Measurements from ENCODE around the gene CFAP74. TPM values are rescaled to one million over a fixed set of nuclear protein-coding genes. Genes with fewer than 3 reads are reported as not detected.

CFAP74 gene
- total and polyA plus RNA-seq, 2 of the 13 experiments (the other 11 are each of a cell fraction or from before 2014, with no cell fraction given), result 0.27 to 0.62 TPM

DNA sequence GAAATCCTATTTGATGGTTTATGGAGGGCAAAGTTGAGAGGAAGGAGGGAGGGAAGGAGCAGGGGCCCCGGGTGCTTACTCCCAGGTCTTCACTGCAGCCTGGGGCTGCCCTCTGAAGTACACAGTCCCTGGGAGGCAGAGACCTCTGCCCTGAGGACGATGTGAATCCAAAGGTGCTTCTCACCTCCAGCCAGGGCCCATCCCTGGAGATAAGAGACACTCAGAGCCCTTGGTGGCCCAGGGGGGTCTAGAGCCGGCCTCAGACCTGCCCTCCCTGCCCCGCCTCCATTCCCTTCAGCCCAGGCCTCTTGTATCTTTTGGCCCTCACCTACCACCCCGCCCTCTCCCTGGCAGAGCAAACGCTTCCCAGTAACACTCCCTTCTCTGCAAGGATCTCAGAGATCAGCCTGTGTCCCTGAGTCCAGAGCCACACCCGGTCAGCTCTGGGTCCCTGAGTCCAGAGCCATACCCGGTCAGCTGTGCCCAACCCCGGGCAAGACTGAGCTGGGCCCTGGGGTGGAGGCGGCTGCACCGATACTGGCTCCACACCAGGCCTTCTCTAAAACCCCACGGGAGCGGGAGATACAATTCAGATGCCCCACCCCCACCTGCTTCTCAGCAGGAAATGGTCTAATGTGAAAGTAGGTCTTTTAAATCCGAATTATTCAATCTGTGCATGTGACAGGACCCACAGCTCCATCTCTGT, 109.1 kb downstream of the CFAP74 start (continued):
- TF ChIP-seq, protein P1, sequence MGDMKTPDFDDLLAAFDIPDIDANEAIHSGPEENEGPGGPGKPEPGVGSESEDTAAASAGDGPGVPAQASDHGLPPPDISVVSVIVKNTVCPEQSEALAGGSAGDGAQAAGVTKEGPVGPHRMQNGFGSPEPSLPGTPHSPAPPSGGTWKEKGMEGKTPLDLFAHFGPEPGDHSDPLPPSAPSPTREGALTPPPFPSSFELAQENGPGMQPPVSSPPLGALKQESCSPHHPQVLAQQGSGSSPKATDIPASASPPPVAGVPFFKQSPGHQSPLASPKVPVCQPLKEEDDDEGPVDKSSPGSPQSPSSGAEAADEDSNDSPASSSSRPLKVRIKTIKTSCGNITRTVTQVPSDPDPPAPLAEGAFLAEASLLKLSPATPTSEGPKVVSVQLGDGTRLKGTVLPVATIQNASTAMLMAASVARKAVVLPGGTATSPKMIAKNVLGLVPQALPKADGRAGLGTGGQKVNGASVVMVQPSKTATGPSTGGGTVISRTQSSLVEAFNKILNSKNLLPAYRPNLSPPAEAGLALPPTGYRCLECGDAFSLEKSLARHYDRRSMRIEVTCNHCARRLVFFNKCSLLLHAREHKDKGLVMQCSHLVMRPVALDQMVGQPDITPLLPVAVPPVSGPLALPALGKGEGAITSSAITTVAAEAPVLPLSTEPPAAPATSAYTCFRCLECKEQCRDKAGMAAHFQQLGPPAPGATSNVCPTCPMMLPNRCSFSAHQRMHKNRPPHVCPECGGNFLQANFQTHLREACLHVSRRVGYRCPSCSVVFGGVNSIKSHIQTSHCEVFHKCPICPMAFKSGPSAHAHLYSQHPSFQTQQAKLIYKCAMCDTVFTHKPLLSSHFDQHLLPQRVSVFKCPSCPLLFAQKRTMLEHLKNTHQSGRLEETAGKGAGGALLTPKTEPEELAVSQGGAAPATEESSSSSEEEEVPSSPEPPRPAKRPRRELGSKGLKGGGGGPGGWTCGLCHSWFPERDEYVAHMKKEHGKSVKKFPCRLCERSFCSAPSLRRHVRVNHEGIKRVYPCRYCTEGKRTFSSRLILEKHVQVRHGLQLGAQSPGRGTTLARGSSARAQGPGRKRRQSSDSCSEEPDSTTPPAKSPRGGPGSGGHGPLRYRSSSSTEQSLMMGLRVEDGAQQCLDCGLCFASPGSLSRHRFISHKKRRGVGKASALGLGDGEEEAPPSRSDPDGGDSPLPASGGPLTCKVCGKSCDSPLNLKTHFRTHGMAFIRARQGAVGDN (CRISPR knock-in tag; IDR thresholded peaks at IDR 0.05), result peak; percentile 13; the same call in 1 of the 2 replicates
- TF ChIP-seq ZNF83 (CRISPR knock-in tag; IDR thresholded peaks at IDR 0.05; ENCODE audit: borderline replicate concordance) (no peak), HCFC1 (IDR thresholded peaks at IDR 0.05; ENCODE audit: low read depth, low read length) (no peak), RFXANK (CRISPR knock-in tag; IDR thresholded peaks at IDR 0.05) (no peak), ZNF501 (CRISPR knock-in tag; IDR thresholded peaks at IDR 0.05) (0 out of 2 replicates have a peak, but pooled peaks have one; percentile 18)
- TF ChIP-seq, protein P2, sequence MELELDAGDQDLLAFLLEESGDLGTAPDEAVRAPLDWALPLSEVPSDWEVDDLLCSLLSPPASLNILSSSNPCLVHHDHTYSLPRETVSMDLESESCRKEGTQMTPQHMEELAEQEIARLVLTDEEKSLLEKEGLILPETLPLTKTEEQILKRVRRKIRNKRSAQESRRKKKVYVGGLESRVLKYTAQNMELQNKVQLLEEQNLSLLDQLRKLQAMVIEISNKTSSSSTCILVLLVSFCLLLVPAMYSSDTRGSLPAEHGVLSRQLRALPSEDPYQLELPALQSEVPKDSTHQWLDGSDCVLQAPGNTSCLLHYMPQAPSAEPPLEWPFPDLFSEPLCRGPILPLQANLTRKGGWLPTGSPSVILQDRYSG (CRISPR knock-in tag; IDR thresholded peaks at IDR 0.05), result no peak
- TF ChIP-seq, protein P3, sequence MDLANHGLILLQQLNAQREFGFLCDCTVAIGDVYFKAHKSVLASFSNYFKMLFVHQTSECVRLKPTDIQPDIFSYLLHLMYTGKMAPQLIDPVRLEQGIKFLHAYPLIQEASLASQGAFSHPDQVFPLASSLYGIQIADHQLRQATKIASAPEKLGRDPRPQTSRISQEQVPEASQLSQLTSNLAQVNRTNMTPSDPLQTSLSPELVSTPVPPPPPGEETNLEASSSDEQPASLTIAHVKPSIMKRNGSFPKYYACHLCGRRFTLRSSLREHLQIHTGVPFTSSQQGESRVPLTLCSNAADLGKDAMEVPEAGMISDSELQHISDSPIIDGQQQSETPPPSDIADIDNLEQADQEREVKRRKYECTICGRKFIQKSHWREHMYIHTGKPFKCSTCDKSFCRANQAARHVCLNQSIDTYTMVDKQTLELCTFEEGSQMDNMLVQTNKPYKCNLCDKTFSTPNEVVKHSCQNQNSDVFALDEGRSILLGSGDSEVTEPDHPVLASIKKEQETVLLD (CRISPR knock-in tag; IDR thresholded peaks at IDR 0.05; ENCODE audit: low read depth), result no peak
- TF ChIP-seq, protein P4, sequence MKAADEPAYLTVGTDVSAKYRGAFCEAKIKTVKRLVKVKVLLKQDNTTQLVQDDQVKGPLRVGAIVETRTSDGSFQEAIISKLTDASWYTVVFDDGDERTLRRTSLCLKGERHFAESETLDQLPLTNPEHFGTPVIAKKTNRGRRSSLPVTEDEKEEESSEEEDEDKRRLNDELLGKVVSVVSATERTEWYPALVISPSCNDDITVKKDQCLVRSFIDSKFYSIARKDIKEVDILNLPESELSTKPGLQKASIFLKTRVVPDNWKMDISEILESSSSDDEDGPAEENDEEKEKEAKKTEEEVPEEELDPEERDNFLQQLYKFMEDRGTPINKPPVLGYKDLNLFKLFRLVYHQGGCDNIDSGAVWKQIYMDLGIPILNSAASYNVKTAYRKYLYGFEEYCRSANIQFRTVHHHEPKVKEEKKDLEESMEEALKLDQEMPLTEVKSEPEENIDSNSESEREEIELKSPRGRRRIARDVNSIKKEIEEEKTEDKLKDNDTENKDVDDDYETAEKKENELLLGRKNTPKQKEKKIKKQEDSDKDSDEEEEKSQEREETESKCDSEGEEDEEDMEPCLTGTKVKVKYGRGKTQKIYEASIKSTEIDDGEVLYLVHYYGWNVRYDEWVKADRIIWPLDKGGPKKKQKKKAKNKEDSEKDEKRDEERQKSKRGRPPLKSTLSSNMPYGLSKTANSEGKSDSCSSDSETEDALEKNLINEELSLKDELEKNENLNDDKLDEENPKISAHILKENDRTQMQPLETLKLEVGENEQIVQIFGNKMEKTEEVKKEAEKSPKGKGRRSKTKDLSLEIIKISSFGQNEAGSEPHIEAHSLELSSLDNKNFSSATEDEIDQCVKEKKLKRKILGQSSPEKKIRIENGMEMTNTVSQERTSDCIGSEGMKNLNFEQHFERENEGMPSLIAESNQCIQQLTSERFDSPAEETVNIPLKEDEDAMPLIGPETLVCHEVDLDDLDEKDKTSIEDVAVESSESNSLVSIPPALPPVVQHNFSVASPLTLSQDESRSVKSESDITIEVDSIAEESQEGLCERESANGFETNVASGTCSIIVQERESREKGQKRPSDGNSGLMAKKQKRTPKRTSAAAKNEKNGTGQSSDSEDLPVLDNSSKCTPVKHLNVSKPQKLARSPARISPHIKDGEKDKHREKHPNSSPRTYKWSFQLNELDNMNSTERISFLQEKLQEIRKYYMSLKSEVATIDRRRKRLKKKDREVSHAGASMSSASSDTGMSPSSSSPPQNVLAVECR (CRISPR knock-in tag; IDR thresholded peaks at IDR 0.05; ENCODE audit: borderline replicate concordance), result peak; percentile 42; the same call in 1 of the 2 replicates
- TF ChIP-seq, protein P5, sequence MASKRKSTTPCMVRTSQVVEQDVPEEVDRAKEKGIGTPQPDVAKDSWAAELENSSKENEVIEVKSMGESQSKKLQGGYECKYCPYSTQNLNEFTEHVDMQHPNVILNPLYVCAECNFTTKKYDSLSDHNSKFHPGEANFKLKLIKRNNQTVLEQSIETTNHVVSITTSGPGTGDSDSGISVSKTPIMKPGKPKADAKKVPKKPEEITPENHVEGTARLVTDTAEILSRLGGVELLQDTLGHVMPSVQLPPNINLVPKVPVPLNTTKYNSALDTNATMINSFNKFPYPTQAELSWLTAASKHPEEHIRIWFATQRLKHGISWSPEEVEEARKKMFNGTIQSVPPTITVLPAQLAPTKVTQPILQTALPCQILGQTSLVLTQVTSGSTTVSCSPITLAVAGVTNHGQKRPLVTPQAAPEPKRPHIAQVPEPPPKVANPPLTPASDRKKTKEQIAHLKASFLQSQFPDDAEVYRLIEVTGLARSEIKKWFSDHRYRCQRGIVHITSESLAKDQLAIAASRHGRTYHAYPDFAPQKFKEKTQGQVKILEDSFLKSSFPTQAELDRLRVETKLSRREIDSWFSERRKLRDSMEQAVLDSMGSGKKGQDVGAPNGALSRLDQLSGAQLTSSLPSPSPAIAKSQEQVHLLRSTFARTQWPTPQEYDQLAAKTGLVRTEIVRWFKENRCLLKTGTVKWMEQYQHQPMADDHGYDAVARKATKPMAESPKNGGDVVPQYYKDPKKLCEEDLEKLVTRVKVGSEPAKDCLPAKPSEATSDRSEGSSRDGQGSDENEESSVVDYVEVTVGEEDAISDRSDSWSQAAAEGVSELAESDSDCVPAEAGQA (IDR thresholded peaks at IDR 0.05; ENCODE audit: low read depth), result no peak
- TF ChIP-seq, protein P5 (CRISPR knock-in tag; IDR thresholded peaks at IDR 0.05; ENCODE audit: borderline replicate concordance), result no peak

Measured in HepG2 (cell line).